ENCODE measurements around the gene GSG1L.

The GSG1L gene

DNA sequence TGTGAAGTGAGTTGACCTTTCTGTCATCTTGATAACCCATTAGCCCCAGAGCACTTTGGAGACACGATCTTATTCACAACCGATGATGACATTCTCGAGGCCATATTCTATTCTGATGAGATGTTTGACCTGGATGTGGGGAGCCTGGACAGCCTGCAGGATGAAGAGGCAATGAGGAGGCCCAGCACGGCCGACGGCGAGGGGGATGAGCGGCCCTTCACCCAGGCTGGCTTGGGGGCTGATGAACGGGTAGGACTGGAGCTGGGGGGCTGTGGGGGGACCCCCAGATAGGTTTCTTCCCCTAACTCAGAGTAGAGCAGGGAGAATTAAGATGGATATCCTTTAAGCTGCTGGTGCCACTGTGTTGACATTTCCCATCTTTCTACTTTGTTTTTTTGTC is 311.8 kb downstream of the GSG1L start:
- no peak for DNase-seq (ENCODE audit: low read depth)
- H3K4me3 ChIP-seq (ENCODE audit: low read length) = no peak overlapping the region
- TF ChIP-seq CTCF (conservative IDR thresholded peaks at IDR 0.05; ENCODE audit: low read depth, low read length) = no peak

- no peak overlapping the region for H3K4me3 ChIP-seq (ENCODE audit: low read length)
- DNase-seq (ENCODE audit: low read depth) = no peak
- no peak for TF ChIP-seq CTCF (conservative IDR thresholded peaks at IDR 0.05; ENCODE audit: low read depth, low read length)
These were observed 312.3 kb downstream of the GSG1L start for GRCh38 chr16:27751233-27751632.

GRCh38 chr16:27749946-27750345 is 313.6 kb downstream of the GSG1L start:
- no peak overlapping the region for H3K4me3 ChIP-seq (ENCODE audit: low read length)
- TF ChIP-seq CTCF (conservative IDR thresholded peaks at IDR 0.05; ENCODE audit: low read depth, low read length) = no peak
- DNase-seq (ENCODE audit: low read depth) = no peak

- DNase-seq (ENCODE audit: low read depth) = no peak
- TF ChIP-seq CTCF (conservative IDR thresholded peaks at IDR 0.05; ENCODE audit: low read depth, low read length) = no peak
- no peak overlapping the region for H3K4me3 ChIP-seq (ENCODE audit: low read length)
These were observed 314.0 kb downstream of the GSG1L start for GRCh38 chr16:27749547-27749875.

- no peak overlapping the region for H3K4me3 ChIP-seq (ENCODE audit: low read length)
- peak; percentile 46 for TF ChIP-seq CTCF (conservative IDR thresholded peaks at IDR 0.05; ENCODE audit: low read depth, low read length)
- peak; percentile 91 for DNase-seq (ENCODE audit: low read depth)
These were observed 314.5 kb downstream of the GSG1L start for GRCh38 chr16:27748868-27749546.

DNA sequence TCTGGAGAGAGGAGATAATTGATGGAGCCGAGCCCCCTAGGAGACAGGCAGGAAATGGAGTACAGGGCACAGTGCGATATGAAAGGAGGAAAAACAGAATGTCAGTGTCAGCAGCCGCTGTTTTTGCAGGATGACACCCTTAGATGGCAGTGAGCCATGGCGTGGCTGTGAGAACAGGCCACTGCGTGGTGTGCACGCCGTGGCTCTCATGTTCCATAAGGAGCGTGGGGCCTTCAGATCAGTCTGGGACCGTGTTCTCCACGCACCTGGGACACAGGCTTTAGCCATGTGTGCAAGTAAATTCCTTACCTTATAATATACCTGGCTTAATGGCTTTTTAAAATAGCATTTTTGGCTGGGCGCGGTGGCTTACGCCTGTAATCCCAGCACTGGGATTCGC is 315.6 kb downstream of the GSG1L start:
- no peak for DNase-seq (ENCODE audit: low read depth)
- no peak overlapping the region for H3K4me3 ChIP-seq (ENCODE audit: low read length)
- no peak for TF ChIP-seq CTCF (conservative IDR thresholded peaks at IDR 0.05; ENCODE audit: low read depth, low read length)

DNA sequence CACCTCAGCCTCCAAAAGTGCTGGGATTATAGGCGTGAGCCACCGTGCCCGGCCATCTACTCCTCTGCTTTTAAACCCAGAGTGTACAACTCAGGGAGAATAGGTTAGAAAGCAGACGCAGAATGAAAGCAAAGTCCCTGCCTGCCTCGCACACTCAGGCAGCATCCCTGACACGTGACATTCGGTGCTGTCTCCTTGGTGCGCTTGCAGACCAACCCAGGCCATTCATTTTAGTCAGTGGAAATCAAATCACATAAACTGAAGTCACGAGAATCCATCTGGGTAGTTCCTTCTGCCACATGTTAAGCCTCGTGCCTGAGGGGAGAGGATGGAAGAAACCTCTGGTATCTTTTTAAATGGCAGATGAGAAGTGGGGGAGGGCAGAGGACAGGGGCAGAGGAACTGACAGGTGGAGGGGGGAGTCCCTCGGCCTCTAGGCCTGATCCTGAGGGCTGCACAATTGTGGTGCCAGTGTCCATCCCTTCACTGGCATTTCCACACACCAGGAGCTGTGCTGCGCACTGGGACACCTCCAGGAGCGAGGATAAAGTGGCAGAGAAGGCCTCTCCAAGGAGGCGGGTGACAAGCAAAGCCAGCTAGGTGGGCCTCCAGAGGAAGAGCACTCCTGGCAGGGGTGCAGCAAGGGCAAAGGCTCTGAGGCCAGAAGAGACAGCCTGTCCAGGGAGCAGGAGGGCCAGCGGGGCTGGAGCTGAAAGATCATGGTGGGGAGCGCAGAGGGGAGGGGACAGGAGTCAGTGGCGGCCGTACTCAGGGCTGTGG is 317.2 kb downstream of the GSG1L start:
- DNase-seq (ENCODE audit: low read depth) = no peak
- no peak overlapping the region for H3K4me3 ChIP-seq (ENCODE audit: low read length)
- TF ChIP-seq CTCF (conservative IDR thresholded peaks at IDR 0.05; ENCODE audit: low read depth, low read length) = no peak

All from retinal pigment epithelial cell (primary cell).